Fibroblast of skin of abdomen (primary cell): ENCODE data around the gene TSFM.

Experiments
- DNase-seq: peaks from one replicate; pipeline ENCODE4 v3.0.0-alpha.2; 2013

TSFM gene

DNA sequence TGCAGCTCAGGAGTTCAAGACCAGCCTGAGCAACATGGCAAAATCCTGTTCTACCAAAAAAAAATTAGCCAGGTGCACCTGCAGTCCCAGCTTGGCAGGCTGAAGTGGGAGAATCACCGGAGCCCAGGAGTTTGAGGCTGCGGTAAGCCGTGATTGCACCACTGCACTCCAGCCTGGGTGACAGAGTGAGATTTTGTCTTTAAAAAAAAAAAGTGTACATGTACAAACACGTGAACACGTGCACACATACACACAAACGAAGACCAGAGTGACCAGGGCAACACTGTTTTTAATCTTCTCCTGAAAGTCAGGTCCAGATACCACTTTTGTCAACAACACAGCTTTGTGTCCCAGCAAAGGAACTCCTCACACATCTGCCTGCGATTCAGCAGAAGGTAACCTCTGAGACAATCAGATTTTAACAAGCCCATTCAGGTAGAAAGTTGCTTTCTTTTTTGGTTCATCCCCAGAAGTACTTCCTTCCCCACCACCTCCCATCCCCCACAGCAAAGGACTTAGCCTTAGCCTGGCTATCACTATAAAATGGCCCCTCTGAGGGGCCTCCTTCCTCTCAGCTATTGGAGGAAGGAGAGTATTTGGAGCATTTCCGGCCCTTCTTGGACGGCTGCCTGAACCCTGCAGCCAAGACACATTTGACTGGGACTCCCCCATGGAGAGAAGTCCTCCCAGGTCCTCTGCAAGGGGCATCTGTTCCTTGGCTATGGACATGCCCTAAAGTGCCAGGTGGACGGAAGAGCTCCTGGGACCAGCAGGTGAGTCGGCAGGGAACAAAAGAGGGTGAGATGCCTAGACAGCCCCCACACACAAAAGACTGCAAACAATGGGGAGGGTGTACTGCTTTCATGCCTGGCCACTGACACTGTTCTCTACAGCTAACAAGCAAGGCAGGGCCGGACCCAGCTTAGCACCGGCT lies 54.1 kb downstream of the TSFM start:
- peak; percentile 94 for DNase-seq

DNA sequence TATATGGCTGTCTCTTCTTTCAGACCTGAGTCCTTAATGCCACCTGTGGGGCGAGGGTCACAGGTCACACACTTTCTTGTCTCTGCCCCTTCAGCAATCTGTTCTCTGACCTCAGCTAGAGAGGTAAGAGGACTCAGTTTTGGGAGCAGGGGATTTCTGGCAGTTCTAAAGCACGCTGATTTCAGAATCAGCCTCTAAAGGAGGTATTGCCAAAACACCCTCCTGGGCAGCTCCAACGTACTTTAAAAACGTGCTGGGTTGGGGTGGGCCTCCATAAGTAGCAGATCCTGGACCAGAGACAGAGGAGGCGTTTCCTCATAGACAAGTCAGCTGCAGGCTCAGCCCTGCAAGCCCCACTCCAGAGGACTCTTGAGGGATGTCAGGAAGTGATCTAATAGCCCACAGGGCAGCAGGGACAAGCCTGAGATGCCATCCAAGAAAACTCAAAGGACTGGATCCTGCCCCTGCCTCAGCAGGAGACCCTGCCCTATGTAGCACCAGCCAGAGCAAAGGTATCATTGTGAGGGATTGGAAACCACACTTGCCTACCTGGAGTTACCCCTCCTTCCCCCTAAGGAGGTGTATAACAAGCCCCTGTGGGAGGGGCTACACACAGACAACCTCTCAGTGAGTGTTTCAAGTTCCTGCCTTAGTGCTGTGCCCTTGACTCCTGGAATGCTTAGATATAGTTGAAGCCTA lies 55.4 kb downstream of the TSFM start:
- peak; percentile 75 for DNase-seq

DNA sequence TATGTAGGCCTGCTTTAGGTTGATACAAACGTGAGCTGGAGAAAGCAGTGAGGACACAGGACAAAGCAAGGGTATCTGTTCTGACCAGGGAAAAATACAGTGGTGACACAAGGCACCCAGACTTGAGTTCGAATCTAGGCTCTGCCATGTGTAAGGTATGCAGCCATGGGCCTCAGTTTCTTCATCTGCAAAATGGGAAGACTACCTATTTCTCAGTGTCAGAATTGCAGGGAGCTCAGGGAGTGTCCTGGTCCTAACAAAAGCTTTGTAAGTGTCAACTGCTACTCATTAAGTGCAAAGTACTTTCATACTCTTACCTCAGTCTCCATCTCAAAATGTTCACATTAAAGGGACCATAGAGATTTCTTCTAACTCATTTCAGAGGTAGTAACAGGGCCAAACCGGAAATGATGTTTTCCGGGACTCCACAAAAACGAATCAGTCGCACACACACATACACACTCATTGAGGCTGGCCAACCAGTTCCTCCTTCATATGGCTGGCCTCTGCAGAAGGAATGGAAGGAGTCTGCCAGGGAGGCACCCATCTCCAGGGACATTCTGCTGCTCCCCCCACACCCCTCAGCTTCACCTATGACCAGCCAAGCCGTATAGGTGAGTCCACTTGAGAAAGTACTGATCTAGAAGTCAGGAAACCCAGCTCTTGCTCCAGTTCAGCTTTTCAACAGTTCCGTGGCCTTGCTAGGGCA lies 56.2 kb downstream of the TSFM start:
- no peak for DNase-seq

DNA sequence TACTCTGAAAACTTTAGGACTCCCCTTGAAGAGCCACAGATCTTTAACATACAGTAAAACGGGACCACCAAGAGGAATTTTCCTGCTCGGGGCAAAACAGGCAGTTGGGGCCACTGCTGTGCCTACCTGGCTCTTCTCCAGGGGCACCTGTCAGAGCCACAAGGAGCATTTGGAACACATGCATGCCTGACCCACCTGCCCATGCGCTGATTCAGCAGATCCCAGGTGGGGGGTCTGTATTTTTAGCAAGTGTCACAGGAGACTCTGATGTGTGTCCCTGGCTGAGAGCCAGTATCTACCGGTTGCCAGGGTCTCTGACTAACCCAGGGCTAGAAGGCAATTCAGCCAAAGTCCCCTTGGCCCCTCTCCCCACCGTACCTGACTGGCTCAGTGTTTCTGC lies 57.4 kb downstream of the TSFM start:
- DNase-seq = no peak

DNA sequence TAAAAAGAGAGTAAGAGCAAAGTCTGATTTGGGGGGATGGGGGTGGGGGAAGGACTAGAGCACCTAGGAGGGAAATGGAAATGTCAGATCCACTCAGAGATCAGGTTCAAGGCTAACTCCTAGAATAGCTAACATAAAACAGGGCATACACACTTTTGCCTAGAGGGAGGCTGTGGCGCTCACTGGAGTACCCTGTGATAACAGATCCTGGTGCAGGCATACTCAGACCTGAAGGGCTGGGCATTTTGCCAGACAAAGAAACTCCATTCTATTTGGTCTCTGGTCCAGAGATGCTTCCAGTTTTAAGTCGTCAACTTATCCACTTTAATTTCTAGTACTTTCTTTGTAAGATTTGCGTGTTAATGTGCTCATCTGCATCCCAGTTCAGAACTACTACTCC lies 58.1 kb downstream of the TSFM start:
- peak; percentile 35 for DNase-seq

DNA sequence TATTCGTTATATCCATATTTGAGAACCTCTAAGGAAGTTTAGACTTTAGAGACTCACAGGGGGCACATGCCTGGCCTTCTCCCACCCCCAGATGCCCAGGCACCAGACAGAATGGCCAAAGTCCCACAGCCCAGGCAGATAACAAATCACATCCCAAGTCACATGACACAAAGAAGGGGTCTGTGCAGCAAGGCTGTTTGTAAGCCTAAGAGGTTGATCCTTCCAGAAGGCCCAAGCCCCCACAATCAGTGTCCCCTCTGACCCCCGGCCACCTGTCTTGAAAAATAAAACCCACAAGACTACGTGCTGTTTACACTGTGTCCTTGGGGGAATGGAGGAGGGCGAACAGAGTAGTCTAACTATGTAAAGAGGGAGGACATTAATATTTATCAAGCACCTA lies 58.9 kb downstream of the TSFM start:
- DNase-seq = no peak

DNA sequence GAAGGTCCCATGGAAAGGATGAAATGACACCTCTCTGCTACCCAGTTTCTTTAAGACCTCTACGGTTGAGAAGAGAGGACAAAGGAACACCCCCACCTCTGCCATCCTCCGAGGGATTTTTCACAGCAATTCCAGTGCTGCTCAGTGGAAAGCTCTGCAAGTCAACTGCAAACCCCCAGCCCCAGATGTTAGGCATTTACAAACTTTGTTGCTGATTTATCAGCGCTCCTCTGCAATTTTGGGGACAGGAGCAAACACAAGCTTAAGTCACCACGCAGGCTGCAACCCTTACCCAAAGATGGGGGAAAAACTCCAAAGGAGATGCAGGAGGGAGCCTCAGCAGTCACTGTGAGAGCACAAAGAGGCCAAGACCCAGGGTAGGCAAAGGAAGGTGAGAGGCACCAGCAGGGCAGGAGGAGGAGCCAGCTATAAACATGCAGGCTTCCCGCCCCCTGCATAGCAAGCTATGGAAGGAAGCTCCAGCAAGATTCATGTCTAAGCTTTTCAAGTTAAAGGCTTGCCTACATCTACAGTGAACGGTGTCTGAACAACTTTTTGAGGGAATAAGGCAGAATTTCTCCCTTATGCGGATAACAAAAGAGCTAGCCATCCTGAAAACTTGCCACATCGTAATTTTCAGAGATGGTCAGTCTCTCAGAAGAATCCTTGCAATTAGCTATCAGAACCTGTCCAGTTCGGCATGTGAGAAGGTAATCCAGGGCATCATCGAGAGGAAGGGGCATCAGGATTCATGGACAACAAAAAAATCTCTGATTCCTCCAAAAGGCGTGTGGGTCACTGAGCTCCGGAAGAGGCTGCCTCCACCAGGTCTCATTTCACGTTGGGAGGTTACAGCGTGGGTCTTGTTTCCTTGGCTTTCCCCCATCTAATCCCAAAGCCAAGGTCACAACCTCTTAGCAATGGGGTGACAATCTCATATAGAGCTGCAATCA lies 60.0 kb downstream of the TSFM start:
- DNase-seq = no peak

DNA sequence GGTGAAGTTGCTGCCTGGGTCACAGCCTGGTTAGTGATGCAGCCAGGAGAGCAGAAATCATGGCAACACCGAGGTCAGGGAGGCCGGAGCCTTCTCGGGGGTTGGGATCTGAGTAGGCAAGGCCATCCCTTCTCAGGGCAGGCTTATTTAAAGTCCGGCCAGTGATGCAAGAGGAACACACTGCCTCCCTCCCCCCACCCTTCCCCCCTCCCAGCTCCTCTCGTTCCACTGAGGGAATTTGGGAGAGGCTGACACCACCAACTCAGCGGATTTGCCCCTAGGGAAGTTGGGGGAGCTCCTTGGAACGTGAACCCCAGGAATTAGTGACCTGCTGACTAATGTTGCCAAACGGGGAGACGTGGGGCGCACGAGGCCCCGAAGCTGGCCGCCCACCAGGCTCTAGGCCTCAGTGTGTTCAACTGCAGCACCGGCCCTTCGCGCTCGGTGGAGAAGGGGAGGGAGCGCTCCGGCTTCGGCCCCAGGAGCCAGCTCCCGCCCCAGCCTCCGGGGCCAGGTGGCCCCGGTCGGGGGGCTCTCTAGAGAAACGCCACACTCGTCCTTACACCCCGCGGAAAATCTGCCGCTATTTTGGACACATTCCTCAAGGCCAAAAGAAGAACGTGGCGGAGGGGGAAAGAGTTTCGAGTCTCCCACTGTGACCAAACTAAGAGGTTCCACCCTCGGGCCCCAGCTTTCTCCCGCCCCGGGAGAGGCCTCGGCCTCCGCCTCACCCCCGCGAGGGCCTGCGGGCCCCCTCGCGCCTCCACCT lies 62.3 kb downstream of the TSFM start:
- peak; percentile 71 for DNase-seq

DNA sequence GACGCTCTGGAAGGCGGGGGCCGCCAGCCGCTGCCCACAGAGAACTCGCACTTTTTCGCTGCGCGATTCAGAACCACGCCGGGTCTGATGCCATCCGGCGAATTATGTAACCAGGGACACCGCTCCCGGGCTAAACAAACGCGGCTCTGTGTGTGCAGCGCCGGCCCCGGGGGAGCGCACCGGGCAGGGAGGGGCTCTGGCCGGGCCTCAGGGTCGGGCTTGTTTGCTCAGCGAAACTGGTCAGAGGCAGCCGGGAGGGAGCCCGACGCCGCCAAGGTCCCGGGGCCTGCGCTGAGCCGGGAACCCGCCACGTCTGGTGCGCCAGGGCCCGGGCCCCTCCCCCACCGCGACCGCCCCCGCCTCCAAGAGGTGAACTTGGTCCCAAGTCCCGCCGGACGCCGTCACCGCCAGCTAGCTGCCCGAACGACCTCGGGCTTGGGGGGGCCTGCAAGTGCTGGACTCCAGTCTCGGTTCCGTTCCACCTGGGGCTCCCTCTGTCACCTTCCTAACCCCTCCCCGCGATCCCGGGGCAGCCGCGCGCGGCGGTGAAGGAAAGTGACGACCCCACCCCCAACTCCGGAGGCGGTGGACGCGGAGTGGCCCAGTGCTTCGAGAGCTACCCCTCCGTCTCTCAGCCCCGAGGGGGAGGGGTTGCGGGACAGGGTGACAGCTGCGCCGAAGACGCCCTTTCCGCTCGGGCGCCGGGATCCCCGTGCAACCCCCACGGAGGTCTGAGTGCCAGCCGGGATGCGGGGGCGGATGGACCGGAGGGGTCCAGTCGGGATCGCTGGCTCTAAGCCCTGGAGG lies 63.1 kb downstream of the TSFM start:
- DNase-seq = peak; percentile 46

DNA sequence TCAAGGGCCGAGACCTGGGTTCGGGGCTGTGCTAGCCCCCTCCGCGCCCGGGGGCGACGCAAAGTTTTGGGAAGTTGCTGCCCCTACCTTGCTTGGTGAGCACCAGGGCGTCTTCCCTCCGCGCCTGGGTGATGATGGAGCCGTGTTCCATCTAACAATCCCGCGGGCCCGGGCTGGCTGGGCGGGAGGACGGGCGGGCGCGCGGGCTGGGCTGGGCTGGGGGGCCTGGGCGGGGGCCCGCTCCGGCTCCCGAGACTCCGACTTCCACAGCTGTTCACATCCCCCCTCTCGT lies 63.6 kb downstream of the TSFM start:
- no peak for DNase-seq

DNA sequence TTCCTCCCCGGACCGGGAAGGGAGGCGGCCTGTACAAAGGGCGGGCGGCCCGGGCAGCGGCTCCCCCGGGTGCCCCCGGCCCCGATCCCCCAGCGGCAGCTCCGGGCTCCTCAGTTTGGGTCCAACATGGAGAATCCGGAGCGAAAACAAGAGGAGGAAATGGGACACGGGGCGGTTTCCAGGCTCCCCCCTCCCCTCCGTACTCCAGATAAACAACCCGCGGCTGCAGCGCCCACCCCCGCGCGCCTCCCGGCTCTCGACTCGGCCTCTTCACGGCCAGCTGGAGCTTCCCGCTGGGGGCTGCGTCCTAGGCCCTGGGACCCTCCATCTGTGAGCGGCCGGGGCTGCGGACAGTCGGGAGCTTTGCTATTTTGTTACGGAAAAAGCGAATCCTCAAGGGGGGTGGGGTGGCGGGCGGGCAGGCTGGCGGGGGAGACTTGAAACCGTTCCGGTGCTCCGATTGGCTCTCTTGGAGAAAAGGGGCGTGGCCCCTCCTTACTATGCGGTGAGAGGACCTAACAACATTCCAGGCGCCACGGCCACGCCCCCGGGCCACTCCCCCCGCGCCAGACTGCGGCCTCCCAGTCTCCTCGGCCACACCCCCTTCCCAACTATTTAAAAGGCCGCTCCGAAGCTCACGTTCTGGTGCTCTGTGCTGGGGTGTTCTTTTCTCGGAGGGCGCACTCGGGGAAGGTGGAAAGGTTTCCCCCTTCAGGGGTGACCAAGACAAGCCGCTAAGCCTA lies 64.2 kb downstream of the TSFM start, which contains the start of gene CTDSP2:
Gene CTDSP2 (minus strand): TSS at position 153 of the 743 bp plus-strand sequence. CDS start 294 bp downstream, outside the sequence.
- peak; percentile 99 for DNase-seq
